ENCODE data around the gene PSMB7.
"Not testable (repeated sequence)": the region's sequence is repeated elsewhere in the genome, so short reads cannot be mapped to it uniquely, and the experiment has no call there.

Gene PSMB7

DNA sequence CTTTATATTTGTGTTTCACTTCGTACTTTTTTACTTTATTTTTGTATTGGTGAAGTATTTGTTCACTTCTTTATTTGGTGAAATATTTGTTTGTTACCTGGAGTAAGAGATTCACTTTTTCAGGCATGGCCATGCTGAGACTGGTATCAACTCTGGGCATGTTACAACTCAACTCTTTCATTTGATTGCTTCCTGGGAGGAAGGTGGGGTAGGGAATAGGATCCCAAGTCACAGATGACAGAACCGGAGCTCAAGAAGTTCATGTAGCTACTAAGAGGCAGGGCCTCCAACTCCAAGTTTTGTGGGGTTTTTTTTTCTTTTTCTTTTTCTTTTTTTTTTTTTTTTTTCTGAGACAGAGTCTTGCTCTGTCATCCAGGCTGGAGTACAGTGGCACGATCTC lies 28.9 kb upstream of the PSMB7 start:
- DNase-seq (ENCODE audit: extremely low read depth in 1 of 2, low read depth in 1 of 2) = no peak

GRCh38 chr9:124443625-124444024 lies 28.4 kb upstream of the PSMB7 start:
- no peak for DNase-seq (ENCODE audit: extremely low read depth in 1 of 2, low read depth in 1 of 2)

GRCh38 chr9:124442826-124443225 lies 27.6 kb upstream of the PSMB7 start:
- no peak for DNase-seq (ENCODE audit: extremely low read depth in 1 of 2, low read depth in 1 of 2)

DNA sequence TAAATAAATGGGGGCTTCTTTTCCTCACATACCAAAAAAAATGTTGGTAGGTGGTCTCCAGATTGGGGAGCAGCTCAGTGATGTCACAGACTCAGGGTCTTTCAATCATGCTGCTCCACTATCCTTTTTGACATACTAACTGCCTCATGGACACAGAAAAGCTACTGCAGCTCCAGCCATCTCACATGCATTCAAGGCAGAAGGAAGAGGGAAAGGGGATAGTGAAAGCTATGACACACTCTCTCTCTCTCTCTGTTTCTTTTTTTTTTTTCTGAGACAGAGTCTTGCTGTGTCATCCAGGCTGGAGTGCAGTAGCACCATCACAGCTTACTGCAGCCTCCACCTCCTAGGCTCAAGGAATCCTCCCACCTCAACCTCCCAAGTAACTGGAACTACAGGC lies 27.1 kb upstream of the PSMB7 start:
- DNase-seq (ENCODE audit: extremely low read depth in 1 of 2, low read depth in 1 of 2) = no peak

DNA sequence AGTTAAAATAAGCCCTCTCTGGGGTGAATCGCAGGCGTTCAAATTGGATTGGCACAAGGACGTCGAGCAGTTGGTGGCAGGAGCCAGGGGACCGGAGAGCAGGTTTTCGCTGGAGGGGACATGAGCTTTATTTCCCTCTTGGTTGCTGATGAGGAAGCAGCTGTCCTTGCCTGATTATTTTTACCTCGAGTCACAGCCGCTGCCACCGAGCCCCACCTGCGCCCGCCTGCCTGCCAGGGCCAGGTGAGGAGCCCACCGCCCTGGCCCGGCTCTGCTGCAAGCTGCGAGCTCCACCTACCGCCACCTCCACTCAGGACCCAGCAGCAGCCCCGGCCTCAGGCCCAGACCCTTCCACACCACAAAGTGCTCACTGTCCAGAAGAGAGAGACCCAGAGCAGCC lies 26.0 kb upstream of the PSMB7 start:
- DNase-seq (ENCODE audit: extremely low read depth in 1 of 2, low read depth in 1 of 2) = no peak

DNA sequence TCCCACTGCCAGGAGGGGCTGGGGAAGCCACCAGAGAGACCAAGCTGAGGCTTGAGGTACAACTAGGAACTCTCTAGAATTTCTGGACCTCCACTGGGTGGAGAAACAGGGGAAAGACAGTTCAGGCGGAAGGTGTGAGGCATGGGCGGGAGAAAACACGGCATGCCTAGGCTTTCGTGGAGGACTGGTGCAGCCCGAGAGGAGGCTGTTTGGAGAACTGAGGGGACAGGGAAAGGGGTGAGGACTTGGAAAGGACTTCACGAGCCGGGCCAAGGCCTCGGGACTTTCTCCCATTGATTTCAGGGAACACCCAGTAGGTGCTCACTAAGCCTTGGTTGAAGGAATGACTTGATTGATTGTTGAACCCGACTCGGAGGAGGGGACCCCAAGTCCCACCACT lies 25.5 kb upstream of the PSMB7 start:
- no peak for DNase-seq (ENCODE audit: extremely low read depth in 1 of 2, low read depth in 1 of 2)

DNA sequence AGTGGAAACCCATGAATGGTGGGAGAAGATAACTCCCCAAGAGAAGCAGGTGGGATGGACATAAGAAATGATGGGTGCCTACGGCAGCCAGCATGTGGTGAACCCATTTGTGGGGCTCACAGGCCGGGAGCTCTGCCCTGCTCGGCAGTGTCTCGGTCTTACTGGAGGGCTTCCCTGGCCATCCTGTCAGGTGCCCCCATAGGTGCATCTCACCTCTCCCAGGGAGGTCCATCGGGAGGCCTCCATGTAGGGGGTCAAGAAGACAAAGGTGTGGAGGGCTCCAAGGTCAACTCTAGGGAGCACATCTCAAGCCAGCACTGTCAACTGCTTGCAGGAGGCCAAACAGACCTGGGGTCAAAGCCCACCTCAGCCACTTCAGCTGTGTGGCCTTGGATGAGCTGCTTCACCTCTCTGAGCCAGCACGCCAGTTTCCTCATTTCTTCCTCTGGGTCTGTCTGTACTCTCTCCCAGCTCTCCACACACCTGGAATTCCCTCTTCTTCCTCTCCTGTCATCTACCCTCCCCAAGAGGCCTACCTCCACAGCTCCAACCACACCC lies 24.5 kb upstream of the PSMB7 start:
- no peak for DNase-seq (ENCODE audit: extremely low read depth in 1 of 2, low read depth in 1 of 2)

- no peak for DNase-seq (ENCODE audit: extremely low read depth in 1 of 2, low read depth in 1 of 2)
Measured at GRCh38 chr9:124439086-124439485, 23.8 kb upstream of the PSMB7 start.

GRCh38 chr9:124438091-124438490 lies 22.8 kb upstream of the PSMB7 start:
- DNase-seq (ENCODE audit: extremely low read depth in 1 of 2, low read depth in 1 of 2) = no peak

DNA sequence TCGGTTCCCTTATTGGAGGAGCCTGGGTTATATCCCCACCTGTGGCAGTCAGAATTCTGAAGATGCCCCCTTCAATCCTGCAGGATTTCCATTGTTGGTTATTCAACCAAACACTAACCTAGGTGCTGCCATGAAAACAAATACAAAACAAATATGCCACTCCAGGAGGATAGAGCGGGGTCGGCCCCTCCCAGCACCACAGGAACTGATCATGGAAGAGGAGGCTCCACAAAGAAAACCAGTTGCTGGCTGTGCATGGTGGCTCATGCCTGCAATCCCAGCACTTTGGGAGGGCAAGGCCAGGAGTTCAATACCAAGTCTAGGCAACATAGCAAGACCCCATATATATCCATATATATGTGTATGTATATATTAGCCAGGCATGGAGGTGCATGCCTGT lies 21.8 kb upstream of the PSMB7 start:
- DNase-seq (ENCODE audit: extremely low read depth in 1 of 2, low read depth in 1 of 2) = no peak

DNA sequence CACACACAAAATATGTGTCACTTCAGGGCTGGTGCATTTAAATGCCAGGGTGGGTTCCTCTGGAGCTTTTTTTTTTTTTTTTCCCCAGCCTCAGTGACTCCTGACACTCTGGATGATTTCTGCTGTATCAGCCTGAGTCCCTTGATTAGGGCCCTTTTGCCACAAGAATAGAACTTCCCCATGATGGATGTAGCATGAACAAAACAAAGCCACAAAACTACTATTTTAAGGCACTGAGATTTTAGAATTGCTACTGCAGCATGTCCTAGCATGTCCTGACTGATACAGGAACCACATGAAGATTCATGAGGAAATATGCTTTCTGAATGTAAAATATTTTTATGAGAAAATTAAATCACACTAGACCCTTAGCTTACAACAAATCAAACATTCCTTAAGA lies 21.1 kb upstream of the PSMB7 start:
- DNase-seq (ENCODE audit: extremely low read depth in 1 of 2, low read depth in 1 of 2) = no peak

GRCh38 chr9:124429530-124429867 lies 14.3 kb upstream of the PSMB7 start:
- DNase-seq (ENCODE audit: extremely low read depth in 1 of 2, low read depth in 1 of 2) = no peak

DNA sequence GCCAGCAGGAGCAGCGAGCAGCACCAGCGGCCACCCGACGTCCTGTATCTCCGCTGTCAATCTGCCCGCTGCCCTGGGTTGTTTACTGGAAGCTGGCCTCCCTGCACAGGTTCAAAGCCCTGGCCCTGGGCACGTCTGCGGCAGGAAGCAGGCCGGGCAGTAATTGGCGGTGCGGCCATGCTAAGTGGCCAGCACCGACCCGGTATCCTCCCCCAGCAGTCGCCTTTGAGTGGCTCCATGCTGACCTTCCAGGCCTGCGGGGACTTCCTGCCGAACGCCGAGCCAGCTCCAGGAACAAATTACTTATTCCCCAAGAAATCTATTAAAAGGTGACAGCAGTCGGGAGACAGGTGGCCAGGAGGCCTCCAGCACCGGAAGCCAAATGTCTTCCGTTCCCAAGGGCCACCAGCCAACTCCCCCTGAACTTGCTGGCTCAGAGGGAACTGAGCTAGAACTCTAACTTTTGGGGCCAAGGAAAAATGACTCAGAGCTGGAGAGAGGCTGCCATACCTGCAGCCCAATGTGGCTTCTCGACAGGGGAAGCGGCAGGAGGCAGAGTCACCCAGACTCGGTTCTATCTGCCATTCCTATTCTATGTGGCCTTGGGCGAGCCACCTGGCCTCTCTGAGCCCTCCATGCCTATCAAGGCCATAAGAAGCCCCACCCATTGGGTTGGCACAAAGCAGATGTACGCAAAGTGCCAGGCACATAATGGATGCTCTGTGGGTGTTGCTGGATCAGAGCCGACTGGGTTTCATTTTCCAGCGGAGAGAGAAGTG lies 13.7 kb upstream of the PSMB7 start:
- no peak for DNase-seq (ENCODE audit: extremely low read depth in 1 of 2, low read depth in 1 of 2)

DNA sequence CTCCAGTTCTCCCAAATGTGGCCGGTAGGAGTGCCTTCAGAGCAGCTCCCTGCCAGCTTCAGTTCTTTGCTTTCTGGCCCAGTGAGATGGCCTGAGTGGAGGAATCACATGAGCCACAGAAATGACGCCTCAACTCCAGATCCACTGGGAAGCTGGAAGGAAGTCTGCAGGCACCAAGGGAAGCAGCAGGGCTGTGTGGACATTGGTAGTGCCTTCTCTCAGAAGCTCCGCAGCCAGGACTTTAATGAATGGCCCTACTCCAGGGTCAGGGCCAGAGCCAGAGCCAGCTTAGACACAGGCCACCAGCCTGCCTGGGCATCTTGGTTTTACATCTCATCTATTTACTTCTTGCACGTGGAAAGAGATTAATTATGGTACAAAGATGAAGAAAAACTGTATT lies 12.0 kb upstream of the PSMB7 start:
- no peak for DNase-seq (ENCODE audit: extremely low read depth in 1 of 2, low read depth in 1 of 2)

DNA sequence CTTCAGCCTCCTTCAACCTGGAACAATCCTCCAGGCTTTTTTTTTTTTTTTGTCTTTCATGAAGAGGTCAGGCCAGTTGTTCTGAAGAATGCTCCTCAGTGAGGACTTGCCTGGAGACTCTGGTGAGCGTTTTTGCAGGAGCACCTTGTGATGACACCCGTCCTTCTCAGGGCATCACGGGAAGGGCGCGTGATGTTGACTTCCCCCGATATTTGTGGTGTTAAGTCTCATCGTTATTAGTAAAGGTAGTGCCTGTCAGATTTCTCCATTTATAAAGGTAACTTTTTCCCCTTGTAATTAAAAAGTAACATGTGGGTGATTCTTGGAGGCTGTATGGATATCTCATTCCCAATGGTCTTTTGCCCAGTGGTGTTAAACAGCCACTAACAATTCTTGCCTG lies 11.1 kb upstream of the PSMB7 start:
- DNase-seq (ENCODE audit: extremely low read depth in 1 of 2, low read depth in 1 of 2) = no peak

DNA sequence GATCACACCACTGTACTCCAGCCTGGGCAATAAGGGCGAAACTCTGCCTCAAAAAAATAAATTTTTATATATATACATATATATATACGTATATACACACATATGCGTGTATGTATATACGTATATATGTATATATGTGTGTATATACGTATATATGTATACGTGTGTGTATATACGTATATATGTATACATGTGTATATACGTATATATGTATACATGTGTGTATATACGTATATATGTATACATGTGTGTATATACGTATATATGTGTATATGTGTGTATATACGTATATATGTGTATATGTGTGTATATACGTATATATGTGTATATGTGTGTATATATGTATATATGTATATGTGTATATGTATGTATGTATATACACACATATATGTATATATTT lies 10.5 kb upstream of the PSMB7 start:
- DNase-seq (ENCODE audit: extremely low read depth in 1 of 2, low read depth in 1 of 2) = not testable (repeated sequence)

DNA sequence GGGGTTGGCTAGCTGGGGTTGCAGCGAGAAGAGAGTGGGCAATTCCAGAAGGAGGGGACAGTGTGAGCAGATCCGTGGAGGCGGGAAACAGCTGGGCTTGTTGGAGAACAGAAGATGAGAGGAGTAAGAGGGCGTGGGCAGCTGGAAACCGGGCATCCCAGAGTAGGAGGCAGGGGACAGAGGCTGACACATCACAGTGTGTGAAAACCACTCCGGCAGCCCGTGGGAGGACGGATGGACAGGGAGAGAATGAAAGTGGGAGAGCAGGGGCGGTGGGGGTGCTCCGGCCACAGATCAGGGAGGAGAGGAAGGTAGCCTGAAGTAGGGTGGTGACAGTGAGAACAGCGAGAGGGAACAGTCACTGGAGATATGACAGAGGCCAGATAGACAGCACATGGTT lies 8.3 kb upstream of the PSMB7 start:
- DNase-seq (ENCODE audit: extremely low read depth in 1 of 2, low read depth in 1 of 2) = no peak

DNA sequence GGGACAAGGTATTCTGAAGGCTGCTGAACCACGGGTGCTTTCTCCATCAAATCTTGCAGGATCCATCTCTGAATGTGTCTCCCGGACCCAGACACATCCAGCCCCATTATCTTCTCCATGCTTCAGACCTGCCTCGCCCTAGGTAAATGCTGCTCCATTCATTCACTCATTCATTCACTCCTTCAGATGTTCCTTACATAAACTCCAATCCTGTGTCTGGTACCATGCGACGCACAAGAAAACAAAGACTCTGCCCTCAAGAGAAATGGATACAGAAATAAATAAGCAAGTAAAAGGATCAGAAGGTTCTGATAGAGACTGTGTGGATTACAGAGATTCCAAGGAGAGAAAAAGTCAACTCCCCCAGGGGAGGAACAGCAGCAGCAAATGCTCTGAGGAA lies 7.9 kb upstream of the PSMB7 start:
- DNase-seq (ENCODE audit: extremely low read depth in 1 of 2, low read depth in 1 of 2) = no peak

DNA sequence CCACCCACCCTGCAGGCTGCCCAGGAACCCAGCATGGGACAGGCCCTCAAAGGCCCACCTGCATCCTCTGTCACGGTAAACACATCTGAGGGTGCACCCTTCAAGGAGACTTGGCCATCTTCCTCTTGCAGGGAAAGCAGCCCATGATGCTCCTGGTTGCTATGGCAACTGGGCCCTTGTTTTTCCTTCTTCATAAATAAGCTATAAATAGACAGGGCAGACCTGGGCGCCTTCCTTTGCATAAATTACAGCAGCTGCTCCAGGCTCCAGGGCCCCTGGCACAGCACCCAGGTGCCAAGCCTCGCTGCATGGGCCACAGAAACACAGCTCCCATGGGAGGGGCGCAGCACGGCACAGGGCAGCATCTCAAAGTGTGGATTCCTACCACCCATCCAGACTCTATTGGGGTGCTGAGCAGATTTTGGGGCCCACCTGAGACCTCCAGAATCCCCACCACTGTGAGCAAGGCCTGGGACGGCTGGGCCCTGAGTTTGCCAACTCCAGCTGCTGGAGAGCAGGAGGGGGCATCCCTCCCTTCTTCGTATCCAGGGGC lies 5.8 kb upstream of the PSMB7 start:
- no peak for DNase-seq (ENCODE audit: extremely low read depth in 1 of 2, low read depth in 1 of 2)

GRCh38 chr9:124419832-124420489 lies 4.7 kb upstream of the PSMB7 start:
- DNase-seq (ENCODE audit: extremely low read depth in 1 of 2, low read depth in 1 of 2) = no peak

DNA sequence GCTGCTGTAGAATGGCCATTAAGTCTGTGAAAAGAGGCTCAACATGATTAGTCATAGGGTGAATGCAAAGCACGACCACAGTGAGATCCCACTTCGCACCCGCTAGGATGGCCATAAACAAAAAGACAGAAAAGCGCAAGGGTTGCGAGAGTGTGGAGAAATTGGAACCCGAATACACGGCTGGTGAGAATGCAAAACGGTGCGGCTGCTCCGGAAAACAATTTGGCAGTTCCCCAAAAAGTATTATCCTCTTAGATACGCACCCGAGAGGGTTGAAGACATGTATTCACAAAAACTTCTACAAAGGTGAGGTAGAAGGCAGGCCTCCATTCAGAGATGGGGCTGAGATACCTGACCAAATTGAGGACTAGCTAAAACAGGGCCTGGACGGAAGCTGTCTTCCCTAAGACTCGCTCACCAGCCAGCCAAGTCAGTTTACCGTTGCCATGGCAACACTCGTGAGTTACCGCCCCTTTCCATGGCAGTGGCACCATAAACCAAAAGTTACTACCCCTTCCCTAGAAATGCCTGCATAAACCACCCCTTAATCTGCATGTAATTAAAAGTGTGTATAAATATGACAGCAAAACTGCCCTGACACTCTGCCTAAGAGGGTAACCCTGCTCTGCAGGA lies 726 bp upstream of the PSMB7 start:
- no peak for DNase-seq (ENCODE audit: extremely low read depth in 1 of 2, low read depth in 1 of 2)

- DNase-seq (ENCODE audit: extremely low read depth in 1 of 2, low read depth in 1 of 2) = no peak
Measured at GRCh38 chr9:124414612-124415011, 630 bp downstream of the PSMB7 start.

Data from activated CD8-positive, alpha-beta memory T cell treated with anti-CD3 and anti-CD28 coated beads for 1 hour (primary cell).